OCI-LY1 (cell line): ENCODE measurements around the gene PRKG1.

Experiments
- EZH2 ChIP-seq: fragments of 200-600 bp; sonication (generic), shearing (Covaris generic); IDR thresholded peaks from 2 replicates; pipeline ENCODE4 v1.8.0; 2017; ENCODE audit warnings: borderline replicate concordance, mixed run types, mild to moderate bottlenecking, antibody characterized with exemption, low read length, moderate library complexity, mixed read lengths
- TF ChIP-seq, protein P1 (sequence below): fragments of 200-600 bp; sonication (generic), shearing (Covaris generic); IDR thresholded peaks from 2 replicates; pipeline ENCODE4 v1.5.1; 2017; ENCODE audit warnings: mild to moderate bottlenecking, antibody characterized with exemption, low read length, moderate library complexity, mixed read lengths

DNA sequence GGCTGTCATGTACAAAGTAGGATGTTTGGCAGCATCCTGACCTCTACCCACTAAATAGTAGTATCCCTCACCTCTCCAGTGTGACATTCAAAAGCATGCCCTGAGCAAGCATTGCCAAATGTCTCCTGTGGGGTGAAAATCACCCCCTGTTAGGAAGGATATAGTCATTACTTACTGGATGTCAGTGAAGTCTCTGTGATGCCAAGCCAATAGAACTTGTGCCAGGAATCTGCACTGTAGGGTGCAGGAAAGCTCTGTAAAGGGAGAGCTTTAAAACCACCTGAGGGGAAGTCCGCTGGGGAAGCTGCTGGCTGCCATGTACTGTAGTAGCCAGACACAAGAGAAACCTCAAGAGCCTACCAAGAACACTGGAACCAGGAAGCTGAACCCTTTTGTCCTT, 1069.1 kb downstream of the PRKG1 start:
- TF ChIP-seq, protein P1, sequence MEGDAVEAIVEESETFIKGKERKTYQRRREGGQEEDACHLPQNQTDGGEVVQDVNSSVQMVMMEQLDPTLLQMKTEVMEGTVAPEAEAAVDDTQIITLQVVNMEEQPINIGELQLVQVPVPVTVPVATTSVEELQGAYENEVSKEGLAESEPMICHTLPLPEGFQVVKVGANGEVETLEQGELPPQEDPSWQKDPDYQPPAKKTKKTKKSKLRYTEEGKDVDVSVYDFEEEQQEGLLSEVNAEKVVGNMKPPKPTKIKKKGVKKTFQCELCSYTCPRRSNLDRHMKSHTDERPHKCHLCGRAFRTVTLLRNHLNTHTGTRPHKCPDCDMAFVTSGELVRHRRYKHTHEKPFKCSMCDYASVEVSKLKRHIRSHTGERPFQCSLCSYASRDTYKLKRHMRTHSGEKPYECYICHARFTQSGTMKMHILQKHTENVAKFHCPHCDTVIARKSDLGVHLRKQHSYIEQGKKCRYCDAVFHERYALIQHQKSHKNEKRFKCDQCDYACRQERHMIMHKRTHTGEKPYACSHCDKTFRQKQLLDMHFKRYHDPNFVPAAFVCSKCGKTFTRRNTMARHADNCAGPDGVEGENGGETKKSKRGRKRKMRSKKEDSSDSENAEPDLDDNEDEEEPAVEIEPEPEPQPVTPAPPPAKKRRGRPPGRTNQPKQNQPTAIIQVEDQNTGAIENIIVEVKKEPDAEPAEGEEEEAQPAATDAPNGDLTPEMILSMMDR = no peak
- TF ChIP-seq EZH2 = no peak
